WTC11 (cell line): ENCODE results near the gene GAB1. TPM values are rescaled to one million over a fixed set of nuclear protein-coding genes. Genes with fewer than 3 reads are reported as not detected.

Source experiments
- ATAC-seq: fragments of 200-7000 bp; cut with Tn5 transposase; 2 replicates; pipeline ENCODE4 v1.10.0; 2021; ENCODE audit warnings: mild to moderate bottlenecking, moderate library complexity
- CTCF ChIA-PET: fragments of 300-600 bp; sonication (Branson Sonifier 250); formaldehyde crosslinking; loops from one replicate; lab custom pipeline; 2021; ENCODE audit warnings: antibody characterized with exemption; lab: Charles Lee
- POLR2A ChIA-PET: fragments of 350-600 bp; sonication (Branson Sonifier 250); formaldehyde crosslinking; loops from one replicate; lab custom pipeline; 2021; ENCODE audit warnings: antibody characterized with exemption; lab: Charles Lee
- DNase-seq: peaks from one replicate; pipeline ENCODE4 v3.0.0; 2021; ENCODE audit warnings: low spot score
- H3K27ac Mint-ChIP-seq: 2 replicates; pipeline ENCODE4 v1.8.0; 2021; ENCODE audit warnings: mixed read lengths
- H3K27me3 Mint-ChIP-seq: 2 replicates; pipeline ENCODE4 v1.8.0; 2021; ENCODE audit warnings: low read depth, mild to moderate bottlenecking, moderate library complexity, mixed read lengths
- H3K36me3 Mint-ChIP-seq: 2 replicates; pipeline ENCODE4 v1.8.0; 2021; ENCODE audit warnings: mixed read lengths
- H3K4me1 Mint-ChIP-seq: 2 replicates; pipeline ENCODE4 v1.8.0; 2022; ENCODE audit warnings: mixed read lengths
- H3K4me3 Mint-ChIP-seq: 2 replicates; pipeline ENCODE4 v1.8.0; 2021; ENCODE audit warnings: mild to moderate bottlenecking, moderate library complexity, mixed read lengths
- H3K9me3 Mint-ChIP-seq: 2 replicates; pipeline ENCODE4 v1.8.0; 2021; ENCODE audit warnings: mixed read lengths
- CBFB ChIP-seq: sonication (generic); formaldehyde crosslinking; IDR thresholded peaks from 2 replicates; pipeline ENCODE4 v1.8.1; 2022; ENCODE audit warnings: mild to moderate bottlenecking, low read depth, missing genetic modification reagents
- EMX1 ChIP-seq: fragments of 250-450 bp; sonication (Bioruptor Pico); IDR thresholded peaks from 2 replicates; pipeline ENCODE4 v1.8.0; 2021; ENCODE audit warnings: mild to moderate bottlenecking
- JAZF1 ChIP-seq: fragments of 250-450 bp; sonication (Bioruptor Pico); IDR thresholded peaks from 2 replicates; pipeline ENCODE4 v1.9.0; 2021; ENCODE audit warnings: moderate library complexity, mild to moderate bottlenecking, inconsistent platforms
- MXD4 ChIP-seq: fragments of 250-450 bp; sonication (Bioruptor Pico); IDR thresholded peaks from 2 replicates; pipeline ENCODE4 v1.8.0; 2021; ENCODE audit warnings: mild to moderate bottlenecking, moderate library complexity, borderline replicate concordance
- NFYB ChIP-seq: sonication (generic); formaldehyde crosslinking; conservative IDR thresholded peaks from 2 replicates; pipeline ENCODE4 v1.8.0; 2022; ENCODE audit warnings: low read depth, missing genetic modification reagents
- PRRX2 ChIP-seq: fragments of 250-450 bp; sonication (Bioruptor Pico); IDR thresholded peaks from 2 replicates; pipeline ENCODE4 v1.8.0; 2021; ENCODE audit warnings: mild to moderate bottlenecking
- ZBTB21 ChIP-seq: sonication (generic); formaldehyde crosslinking; IDR thresholded peaks from 2 replicates; pipeline ENCODE4 v1.8.1; 2023; ENCODE audit warnings: mild to moderate bottlenecking, missing genetic modification reagents, borderline replicate concordance
- ZNF281 ChIP-seq: sonication (generic); formaldehyde crosslinking; IDR thresholded peaks from 2 replicates; pipeline ENCODE4 v1.8.0; 2023; ENCODE audit warnings: mild to moderate bottlenecking, missing genetic modification reagents
- total RNA-seq: library from RNA; stranded (reverse); gene quantifications from 3 replicates; pipeline ENCODE4 v1.2.3, GENCODE V29; 2021
- TF ChIP-seq, protein P1 (sequence below): sonication (generic); formaldehyde crosslinking; IDR thresholded peaks from 2 replicates; pipeline ENCODE4 v1.8.1; 2023; ENCODE audit warnings: mild to moderate bottlenecking, moderate library complexity, missing genetic modification reagents
- TF ChIP-seq, protein P2 (sequence below): fragments of 250-450 bp; sonication (Bioruptor Pico); conservative IDR thresholded peaks from 2 replicates; pipeline ENCODE4 v1.9.0; 2021; ENCODE audit warnings: mild to moderate bottlenecking
- TF ChIP-seq, protein P3 (sequence below): fragments of 250-450 bp; sonication (Bioruptor Pico); IDR thresholded peaks from 2 replicates; pipeline ENCODE4 v2.1.2; 2022; ENCODE audit warnings: mild to moderate bottlenecking, moderate library complexity
- TF ChIP-seq, protein P4 (sequence below): fragments of 250-450 bp; sonication (Bioruptor Pico); IDR thresholded peaks from 2 replicates; pipeline ENCODE4 v1.9.0; 2021; ENCODE audit warnings: mild to moderate bottlenecking, borderline replicate concordance

GAB1 gene
- total RNA-seq, 1 experiment from 2014 or later = 17.4 TPM

DNA sequence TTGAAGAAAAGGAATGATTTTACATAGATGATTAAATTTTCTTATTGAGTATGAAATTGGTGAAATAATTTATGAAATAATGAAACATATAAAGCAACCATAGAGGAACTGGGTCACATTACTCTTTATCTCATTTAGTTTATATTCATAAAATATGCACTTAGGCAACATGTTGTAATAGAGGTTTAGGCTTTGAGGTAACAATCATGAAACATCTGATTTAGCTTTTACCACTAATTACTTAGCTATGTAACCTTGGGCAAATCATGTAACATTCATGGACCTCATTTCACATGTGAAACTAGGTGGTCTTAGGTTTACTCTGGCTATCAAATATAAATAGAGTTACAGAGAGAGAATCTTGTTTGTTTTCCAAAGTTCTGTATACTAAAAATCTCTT is 122.3 kb downstream of the GAB1 start (continued):
- TF ChIP-seq ZNF281 (CRISPR knock-in tag) (no peak), ZBTB21 (no peak), PRRX2 (CRISPR knock-in tag) (no peak), NFYB (CRISPR knock-in tag) (no peak), CBFB (CRISPR knock-in tag) (no peak), MXD4 (CRISPR knock-in tag) (no peak), JAZF1 (CRISPR knock-in tag) (no peak)
- TF ChIP-seq, protein P1, sequence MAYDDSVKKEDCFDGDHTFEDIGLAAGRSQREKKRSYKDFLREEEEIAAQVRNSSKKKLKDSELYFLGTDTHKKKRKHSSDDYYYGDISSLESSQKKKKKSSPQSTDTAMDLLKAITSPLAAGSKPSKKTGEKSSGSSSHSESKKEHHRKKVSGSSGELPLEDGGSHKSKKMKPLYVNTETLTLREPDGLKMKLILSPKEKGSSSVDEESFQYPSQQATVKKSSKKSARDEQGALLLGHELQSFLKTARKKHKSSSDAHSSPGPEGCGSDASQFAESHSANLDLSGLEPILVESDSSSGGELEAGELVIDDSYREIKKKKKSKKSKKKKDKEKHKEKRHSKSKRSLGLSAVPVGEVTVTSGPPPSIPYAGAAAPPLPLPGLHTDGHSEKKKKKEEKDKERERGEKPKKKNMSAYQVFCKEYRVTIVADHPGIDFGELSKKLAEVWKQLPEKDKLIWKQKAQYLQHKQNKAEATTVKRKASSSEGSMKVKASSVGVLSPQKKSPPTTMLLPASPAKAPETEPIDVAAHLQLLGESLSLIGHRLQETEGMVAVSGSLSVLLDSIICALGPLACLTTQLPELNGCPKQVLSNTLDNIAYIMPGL (CRISPR knock-in tag) = no peak

- H3K4me1 Mint-ChIP-seq = no peaks in the 10 kb centered on the region
- TF ChIP-seq EMX1 (CRISPR knock-in tag) = no peak
- H3K27ac Mint-ChIP-seq = no peak overlapping the region
- H3K36me3 Mint-ChIP-seq = peaks cover 8% of the 10 kb centered on the region; the same call in 1 of the 2 replicates
- ChIA-PET CTCF (no interaction called here), POLR2A (no interaction called here)
- H3K4me3 Mint-ChIP-seq = no peak overlapping the region
- DNase-seq = no peak
- ATAC-seq = no peak
- H3K27me3 Mint-ChIP-seq = no peaks in the 10 kb centered on the region
- no peaks in the 10 kb centered on the region for H3K9me3 Mint-ChIP-seq
Measured at GRCh38 chr4:143473334-143474126, 136.9 kb downstream of the GAB1 start.

- TF ChIP-seq, protein P2, sequence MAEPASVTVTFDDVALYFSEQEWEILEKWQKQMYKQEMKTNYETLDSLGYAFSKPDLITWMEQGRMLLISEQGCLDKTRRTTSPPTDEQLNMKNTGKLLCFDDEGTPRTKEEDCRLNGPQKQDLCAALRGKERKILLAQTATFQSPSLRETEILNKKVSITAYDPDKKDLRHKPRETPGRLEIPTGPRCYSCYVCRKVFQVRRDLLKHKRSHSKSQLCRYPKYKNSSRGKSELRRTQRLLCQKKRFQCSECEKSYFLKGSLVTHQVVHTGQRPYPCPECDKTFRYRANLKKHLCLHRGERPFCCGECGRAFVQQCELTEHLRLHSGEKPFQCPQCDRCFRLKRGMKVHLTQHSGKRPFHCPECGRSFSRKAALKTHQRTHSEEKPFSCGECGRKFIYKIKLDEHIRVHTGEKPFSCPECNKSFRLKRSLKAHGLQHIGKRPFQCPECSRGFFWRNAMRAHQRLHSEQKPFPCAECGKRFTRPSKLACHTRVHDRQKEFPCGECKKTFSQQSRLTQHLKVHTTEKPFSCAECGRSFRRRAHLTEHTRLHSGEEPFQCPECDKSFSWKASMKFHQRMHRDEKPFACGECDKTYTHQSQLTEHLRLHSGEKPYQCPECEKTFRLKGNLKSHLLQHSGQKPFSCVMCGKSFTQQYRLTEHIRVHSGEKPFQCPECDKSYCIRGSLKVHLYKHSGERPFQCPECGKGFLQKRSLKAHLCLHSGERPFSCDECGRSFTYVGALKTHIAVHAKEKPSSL = no peak
- TF ChIP-seq, protein P3, sequence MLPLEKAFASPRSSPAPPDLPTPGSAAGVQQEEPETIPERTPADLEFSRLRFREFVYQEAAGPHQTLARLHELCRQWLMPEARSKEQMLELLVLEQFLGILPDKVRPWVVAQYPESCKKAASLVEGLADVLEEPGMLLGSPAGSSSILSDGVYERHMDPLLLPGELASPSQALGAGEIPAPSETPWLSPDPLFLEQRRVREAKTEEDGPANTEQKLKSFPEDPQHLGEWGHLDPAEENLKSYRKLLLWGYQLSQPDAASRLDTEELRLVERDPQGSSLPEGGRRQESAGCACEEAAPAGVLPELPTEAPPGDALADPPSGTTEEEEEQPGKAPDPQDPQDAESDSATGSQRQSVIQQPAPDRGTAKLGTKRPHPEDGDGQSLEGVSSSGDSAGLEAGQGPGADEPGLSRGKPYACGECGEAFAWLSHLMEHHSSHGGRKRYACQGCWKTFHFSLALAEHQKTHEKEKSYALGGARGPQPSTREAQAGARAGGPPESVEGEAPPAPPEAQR (CRISPR knock-in tag) = no peak
- TF ChIP-seq, protein P4, sequence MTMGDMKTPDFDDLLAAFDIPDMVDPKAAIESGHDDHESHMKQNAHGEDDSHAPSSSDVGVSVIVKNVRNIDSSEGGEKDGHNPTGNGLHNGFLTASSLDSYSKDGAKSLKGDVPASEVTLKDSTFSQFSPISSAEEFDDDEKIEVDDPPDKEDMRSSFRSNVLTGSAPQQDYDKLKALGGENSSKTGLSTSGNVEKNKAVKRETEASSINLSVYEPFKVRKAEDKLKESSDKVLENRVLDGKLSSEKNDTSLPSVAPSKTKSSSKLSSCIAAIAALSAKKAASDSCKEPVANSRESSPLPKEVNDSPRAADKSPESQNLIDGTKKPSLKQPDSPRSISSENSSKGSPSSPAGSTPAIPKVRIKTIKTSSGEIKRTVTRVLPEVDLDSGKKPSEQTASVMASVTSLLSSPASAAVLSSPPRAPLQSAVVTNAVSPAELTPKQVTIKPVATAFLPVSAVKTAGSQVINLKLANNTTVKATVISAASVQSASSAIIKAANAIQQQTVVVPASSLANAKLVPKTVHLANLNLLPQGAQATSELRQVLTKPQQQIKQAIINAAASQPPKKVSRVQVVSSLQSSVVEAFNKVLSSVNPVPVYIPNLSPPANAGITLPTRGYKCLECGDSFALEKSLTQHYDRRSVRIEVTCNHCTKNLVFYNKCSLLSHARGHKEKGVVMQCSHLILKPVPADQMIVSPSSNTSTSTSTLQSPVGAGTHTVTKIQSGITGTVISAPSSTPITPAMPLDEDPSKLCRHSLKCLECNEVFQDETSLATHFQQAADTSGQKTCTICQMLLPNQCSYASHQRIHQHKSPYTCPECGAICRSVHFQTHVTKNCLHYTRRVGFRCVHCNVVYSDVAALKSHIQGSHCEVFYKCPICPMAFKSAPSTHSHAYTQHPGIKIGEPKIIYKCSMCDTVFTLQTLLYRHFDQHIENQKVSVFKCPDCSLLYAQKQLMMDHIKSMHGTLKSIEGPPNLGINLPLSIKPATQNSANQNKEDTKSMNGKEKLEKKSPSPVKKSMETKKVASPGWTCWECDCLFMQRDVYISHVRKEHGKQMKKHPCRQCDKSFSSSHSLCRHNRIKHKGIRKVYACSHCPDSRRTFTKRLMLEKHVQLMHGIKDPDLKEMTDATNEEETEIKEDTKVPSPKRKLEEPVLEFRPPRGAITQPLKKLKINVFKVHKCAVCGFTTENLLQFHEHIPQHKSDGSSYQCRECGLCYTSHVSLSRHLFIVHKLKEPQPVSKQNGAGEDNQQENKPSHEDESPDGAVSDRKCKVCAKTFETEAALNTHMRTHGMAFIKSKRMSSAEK (CRISPR knock-in tag) = no peak
- no peak for DNase-seq
- Mint-ChIP-seq H3K27ac (no peak overlapping the region), H3K4me3 (no peak overlapping the region), H3K36me3 (no peaks in the 10 kb centered on the region), H3K9me3 (no peaks in the 10 kb centered on the region), H3K4me1 (no peaks in the 10 kb centered on the region), H3K27me3 (no peaks in the 10 kb centered on the region)
- ChIA-PET CTCF (no interaction called here), POLR2A (no interaction called here)
- ATAC-seq = no peak
Measured at GRCh38 chr4:143477487-143477886, 140.8 kb downstream of the GAB1 start.
